Stimulated activated CD4-positive, alpha-beta T cell treated with anti-CD3 and anti-CD28 coated beads, Interleukin-12 subunit alpha, Interleukin-12 subunit beta, amount 100 ng/mL, for 4 hours (primary cell): ENCODE measurements around the gene CFDP1.

Experiments
- DNase-seq: peaks from one replicate; pipeline ENCODE4 v3.0.0-alpha.2; 2020

The CFDP1 gene

GRCh38 chr16:75315539-75316306, 117.6 kb downstream of the CFDP1 start:
- no peak for DNase-seq

DNA sequence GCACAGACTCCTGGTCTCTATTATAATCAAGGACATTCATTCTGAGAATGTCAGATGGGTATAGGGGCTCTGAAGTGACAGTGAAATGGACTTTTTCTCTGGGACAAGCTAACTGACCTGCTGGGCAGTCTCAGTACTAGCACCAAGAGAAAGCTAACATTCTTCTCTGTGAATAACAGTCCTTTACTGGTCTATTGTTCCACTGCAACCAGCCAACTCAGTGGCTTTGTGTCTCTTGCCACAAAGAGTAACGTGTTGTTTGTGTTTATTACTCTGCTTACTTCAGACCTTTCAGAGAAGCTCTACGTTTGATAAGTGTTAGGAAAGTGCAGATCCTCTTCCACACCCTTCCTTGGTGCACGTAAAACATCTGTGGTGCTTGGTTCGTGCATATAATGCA, 120.4 kb downstream of the CFDP1 start:
- DNase-seq, result no peak

GRCh38 chr16:75311383-75311938, 121.8 kb downstream of the CFDP1 start:
- no peak for DNase-seq

GRCh38 chr16:75310541-75310940, 122.8 kb downstream of the CFDP1 start:
- no peak for DNase-seq

DNA sequence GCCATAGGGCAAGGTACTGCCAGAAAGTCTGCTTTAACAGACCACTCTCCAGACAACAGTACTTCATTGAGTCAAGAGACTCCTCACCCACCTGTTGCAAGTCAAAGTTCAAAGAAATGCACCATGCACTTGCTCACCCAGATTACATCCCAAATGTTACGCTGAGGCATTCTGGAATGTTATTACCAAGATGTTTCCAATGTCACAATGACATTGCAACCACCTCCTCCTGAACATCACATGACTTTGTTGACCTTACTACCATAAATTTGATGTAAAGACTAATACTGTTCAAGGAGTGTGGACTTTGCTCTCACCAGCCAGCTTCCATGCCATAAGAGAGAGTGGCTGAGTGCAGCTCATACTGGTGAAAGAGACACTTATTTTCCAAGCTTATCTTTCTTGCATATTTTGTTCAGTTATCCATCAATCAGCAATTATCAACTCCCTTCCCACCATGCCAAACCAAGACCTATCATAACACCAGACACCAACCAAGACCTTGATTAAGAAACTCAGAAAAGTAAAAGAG, 123.3 kb downstream of the CFDP1 start:
- no peak for DNase-seq

DNA sequence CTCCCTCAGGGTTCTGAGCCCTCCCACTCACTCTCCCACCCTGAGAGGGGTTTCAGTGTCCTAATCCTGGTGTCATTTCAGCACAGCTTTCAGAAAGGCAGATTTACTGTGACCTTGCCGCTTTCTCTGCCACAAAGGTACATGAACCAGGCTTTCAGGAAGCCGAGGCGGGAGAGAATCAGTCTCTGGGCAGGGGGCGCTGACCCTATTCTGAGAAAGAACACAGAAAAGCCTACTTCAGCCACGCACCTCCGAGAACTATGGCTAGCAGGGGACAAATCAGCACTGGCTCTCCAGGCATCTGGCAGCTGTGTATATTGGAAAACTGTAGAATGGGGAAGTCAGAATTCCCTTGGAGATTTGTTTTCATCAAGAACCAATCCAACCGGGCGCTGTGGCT, 124.1 kb downstream of the CFDP1 start:
- no peak for DNase-seq

DNA sequence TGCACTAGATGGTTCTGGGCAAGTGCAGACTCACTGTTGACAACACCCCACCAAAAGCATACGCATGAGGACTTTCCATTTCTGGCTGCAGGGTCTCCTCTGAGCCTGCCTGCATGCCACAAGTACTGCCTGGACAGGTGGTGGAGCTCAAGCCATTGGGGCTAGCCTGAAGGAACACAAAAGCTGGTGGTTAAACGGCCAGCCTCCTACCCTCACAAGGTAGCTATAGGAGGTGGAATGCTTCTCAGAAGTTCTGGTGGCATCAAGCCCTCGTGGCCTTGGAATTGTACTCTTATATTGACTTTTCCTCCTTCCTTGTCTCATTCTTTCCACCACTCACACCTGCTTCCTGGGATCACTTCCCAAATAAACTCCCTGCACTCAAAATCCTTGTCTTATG, 125.3 kb downstream of the CFDP1 start:
- DNase-seq, result no peak

DNA sequence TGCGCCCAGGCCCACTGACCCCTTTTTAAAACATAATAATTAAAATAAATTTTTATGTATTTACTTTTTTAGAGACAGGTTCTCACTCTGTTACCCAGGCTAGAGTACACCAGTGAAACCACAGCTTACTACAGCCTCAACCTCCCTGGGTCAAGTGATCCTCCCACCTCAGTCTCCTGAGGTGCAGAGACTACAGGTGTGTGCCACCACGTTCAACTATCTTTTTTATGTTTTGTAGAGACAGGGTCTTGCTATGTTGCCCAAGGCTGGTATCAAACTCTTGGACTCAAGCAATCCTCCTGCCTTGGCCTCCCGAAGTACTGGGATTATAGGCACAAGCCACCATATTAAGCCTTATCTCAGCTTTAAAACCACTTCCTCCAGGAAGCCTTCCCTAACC, 125.8 kb downstream of the CFDP1 start:
- no peak for DNase-seq

DNA sequence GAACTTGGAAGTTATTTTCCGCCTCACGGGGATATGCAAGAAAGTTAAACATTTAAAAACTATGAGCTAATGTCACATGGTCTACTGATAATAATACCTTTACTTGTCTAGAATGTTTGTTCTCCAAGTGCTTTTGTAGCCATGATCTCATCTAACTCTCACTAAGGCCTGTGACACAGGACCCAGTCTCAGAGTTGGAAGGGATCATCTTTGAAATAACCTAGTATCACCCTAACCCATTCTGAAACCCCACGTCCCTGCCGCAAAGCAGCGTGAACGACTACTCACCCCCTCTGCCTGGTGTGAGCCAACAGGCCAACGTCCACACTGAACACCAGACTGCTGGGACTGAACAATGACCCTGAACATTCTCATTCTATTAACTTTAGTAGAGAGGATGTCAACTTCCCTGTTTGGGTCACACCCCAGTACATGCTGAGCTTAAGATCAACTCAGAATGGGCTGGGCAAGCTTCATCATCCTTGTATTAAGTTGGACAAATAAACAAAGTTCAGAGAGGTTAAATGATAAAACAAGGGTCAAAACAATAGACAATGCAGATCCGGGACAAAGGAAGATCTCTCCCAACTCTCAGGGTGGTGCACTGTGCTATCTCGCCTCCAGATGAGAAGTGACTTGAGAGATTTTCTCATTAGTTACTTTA, 127.1 kb downstream of the CFDP1 start:
- no peak for DNase-seq

GRCh38 chr16:75305364-75306098, 127.8 kb downstream of the CFDP1 start:
- peak; percentile 38 for DNase-seq

DNA sequence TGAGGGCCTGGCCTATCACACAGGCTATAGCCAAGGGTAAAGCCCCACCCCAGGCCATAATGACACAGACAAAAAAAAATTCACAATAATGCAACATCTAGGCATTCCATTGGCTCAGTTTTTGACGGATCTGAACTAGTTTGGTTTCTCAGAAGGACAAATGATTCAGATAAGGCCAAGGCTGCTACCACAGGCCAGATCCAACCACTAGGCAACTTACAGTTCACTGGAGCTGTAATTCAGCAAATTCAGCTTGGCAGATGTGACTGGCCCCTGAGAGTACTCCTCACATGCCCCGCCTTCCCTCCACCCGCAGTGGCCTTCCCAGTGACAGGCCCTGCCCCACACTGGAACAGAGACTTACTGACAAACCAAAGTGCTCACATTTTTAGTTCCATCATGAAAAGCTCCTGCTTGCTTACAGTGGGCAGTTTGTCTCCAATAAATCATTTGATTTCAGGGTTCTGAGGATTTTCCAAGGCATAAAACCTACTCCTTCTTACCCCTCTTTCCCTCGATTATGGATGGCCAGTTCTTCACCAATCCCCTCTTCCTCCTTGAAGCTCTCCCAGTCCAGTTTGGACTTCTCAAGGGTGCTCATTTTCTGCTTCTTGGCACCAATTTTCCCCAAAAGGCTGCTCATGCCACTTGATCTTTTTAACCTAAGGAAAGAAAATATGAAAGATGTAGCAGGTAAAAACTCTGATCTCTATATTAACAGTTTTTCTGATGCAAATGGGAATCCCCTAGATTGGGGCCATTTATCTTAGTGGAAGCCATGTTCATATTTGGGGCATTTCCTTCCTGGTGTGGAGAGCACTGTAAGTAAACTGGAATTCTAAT, 128.6 kb downstream of the CFDP1 start:
- DNase-seq, result no peak

DNA sequence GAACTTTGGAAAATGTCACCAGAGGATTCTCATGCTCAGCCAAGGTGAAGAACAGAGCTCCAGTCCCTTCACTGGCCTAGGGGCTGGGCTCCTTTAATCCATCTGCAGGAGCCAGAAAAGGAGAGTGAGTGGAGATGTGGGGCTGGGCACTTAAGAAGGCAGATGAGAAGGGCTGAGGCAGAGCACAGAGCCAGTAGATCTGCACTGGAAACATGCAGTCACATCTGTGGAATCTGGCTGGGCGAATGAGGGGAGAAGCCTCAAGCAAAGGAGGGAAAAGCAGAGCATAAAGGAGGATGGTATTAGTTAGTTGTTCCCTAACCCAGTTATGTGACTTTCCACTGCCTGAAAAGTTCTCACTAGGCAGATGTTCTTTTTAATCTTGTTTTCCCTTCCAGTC, 131.5 kb downstream of the CFDP1 start:
- DNase-seq, result no peak

DNA sequence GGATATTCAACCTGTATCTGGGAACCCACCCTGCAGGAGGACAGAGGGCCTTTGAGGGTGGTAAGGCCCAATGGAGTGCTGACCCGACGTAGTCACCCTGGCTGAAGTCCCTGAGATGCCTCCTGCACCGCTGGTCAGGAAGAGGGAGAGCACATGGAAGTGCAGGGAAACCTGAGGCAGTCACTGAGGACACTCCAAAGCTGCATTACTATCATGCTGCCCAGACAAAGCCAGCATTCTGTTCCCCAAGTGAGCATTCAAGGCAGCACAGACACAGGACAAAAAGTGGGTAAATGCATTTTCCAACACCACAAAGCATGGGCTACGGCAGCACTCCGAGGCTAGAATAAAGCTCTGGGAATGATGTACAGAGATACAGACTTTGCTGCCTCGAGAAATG, 135.0 kb downstream of the CFDP1 start:
- no peak for DNase-seq

DNA sequence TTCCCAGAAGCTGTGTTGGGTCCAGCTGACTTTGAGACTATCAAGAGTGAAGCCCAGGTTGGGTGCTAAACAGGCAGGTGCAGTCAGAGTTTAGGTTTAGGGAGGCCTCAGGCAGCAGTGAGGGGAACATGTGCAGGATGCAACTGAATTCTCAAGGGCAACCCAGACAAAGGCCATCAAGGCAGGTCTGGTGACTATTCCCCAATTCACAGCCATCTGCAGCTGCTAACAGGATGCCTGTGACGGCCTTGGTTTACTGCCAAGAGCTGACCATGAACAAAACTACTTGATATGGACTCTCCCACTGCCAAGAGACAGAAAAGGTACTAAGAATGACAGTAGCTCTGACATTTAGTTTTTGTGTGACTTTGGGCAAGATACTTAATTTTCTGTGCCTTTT, 136.7 kb downstream of the CFDP1 start:
- no peak for DNase-seq

DNA sequence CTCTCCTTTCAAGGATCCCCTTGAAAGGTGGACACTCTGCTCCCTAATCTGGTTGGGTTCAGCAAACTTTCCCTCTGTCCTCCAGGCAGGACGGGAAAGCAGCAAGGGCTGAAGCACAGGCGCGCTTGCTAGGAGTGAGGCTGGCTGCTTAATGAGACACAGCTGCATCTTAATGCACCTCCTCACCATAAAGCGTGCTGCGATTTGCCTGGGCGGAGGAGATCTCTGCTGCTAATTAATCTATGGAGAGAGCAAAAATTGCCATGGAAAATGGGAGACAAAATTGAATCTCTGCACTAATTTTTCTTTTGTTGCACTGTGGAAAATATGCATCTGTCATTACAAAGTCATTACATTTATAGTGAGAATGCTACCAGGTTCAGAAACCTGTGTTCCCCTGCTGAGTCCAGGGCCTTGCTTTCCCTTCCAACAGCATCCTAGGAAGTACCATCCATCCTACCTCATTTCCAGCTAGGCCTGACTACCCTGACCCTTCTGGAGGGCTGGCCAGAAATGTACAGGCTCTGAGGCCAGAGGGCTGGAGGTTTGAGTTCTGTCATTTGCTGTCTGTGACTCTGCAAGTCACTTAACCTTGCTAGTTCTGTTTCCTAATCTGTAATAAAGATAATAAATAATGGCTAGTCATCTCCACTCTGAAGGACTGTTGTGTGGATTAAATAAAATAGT, 138.4 kb downstream of the CFDP1 start:
- DNase-seq, result no peak

GRCh38 chr16:75293772-75294171, 139.5 kb downstream of the CFDP1 start:
- DNase-seq, result no peak

GRCh38 chr16:75293173-75293572, 140.1 kb downstream of the CFDP1 start:
- no peak for DNase-seq

DNA sequence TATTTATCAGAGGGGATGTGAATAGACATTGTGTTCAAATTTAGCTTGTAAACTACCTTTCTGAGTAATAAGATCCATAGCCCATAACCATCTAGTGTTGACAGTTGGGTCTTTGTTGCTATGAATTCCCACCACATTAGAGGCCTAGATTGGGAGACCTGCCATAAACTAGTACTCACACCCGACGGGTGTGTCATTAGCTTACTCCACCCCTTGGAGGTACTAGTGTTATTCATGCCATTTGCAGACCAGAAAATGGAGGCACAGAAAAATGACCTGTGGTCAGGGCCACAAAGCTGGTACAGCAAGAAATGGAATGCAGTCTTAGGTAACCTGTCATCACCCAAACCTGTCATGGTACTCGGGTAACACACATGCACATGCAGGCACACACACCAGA, 140.6 kb downstream of the CFDP1 start:
- DNase-seq, result no peak

- DNase-seq, result no peak
These were observed 144.1 kb downstream of the CFDP1 start for GRCh38 chr16:75289189-75289588.

- peak; percentile 21 for DNase-seq
These were observed 144.6 kb downstream of the CFDP1 start for GRCh38 chr16:75288596-75289120.

DNA sequence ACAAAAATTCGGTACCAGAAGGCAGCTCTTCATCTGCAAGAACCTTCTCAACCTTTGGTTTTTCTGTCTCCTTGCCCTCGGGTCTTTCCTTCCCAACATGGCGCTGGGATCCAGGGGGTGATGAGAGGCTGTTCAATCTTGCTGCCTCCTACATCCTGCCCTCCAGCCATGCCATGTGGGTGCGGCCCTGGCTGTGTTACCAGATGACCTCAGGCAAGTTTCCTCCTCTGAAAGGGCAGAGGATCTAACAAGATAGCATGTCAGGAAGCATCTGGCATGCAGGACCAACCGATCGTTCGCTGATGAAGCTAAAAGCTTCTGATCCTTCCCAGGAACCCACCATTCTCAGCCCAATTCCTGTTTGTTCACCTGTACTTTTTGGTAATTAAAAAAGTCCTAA, 145.1 kb downstream of the CFDP1 start:
- no peak for DNase-seq

GRCh38 chr16:75287708-75288107, 145.6 kb downstream of the CFDP1 start:
- no peak for DNase-seq
